A673 (cell line): ENCODE data around the gene ST3GAL6.

Experiments
- EZH2 ChIP-seq: fragments of 200-600 bp; sonication (generic); IDR thresholded peaks from 2 replicates; pipeline ENCODE4 v1.6.1; 2017; ENCODE audit warnings: borderline replicate concordance, low read depth, mild to moderate bottlenecking, mixed read lengths, antibody characterized with exemption, low read length; ENCODE audit not compliant: poor library complexity, severe bottlenecking
- TF ChIP-seq, protein P1 (sequence below): fragments of 300-800, 200-600 bp; sonication (generic); conservative IDR thresholded peaks from 2 replicates; pipeline ENCODE4 v1.5.1; 2017; ENCODE audit warnings: low read depth, mild to moderate bottlenecking, antibody characterized with exemption, low read length, moderate library complexity, mixed read lengths

DNA sequence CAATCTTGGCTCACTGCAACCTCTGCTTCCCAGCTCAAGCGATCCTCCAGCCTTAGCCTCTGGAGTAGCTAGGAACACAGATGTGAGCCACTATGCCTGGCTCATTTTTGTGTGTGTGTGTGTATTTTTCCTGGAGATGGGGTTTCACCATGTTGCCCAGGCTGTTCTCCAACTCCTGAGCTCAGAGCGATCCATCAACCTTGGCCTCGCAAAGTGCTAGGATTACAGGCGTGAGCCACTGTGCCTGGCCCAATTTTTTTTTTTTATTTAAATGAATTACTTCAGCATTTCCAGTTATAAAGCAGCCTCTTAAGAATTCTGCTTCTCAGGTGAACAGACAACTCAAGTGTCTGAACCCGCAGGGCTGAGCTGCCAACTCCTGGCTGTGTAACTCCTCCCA, 20.1 kb upstream of the ST3GAL6 start:
- TF ChIP-seq, protein P1, sequence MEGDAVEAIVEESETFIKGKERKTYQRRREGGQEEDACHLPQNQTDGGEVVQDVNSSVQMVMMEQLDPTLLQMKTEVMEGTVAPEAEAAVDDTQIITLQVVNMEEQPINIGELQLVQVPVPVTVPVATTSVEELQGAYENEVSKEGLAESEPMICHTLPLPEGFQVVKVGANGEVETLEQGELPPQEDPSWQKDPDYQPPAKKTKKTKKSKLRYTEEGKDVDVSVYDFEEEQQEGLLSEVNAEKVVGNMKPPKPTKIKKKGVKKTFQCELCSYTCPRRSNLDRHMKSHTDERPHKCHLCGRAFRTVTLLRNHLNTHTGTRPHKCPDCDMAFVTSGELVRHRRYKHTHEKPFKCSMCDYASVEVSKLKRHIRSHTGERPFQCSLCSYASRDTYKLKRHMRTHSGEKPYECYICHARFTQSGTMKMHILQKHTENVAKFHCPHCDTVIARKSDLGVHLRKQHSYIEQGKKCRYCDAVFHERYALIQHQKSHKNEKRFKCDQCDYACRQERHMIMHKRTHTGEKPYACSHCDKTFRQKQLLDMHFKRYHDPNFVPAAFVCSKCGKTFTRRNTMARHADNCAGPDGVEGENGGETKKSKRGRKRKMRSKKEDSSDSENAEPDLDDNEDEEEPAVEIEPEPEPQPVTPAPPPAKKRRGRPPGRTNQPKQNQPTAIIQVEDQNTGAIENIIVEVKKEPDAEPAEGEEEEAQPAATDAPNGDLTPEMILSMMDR, result no peak
- TF ChIP-seq EZH2, result no peak
